Muscle layer of colon (tissue), 2 donors: ENCODE data around the gene DHRS7B.
"Not testable (repeated sequence)": the region's sequence is repeated elsewhere in the genome, so short reads cannot be mapped to it uniquely, and the experiment has no call there.

Experiments
- H3K27ac ChIP-seq: one replicate; pipeline ENCODE4 v1.7.0; 2013; ENCODE audit warnings: low read depth, mild to moderate bottlenecking, low read length, moderate library complexity
- H3K27me3 ChIP-seq, 2 donors: one replicate each; pipeline ENCODE4 v1.7.0; 2013; ENCODE audit warnings: low read length in 2 of 2, mild to moderate bottlenecking in 2 of 2; ENCODE audit not compliant: insufficient read depth in 2 of 2, control insufficient read depth in 1 of 2
- H3K36me3 ChIP-seq: one replicate; pipeline ENCODE4 v1.7.0; 2013; ENCODE audit warnings: mild to moderate bottlenecking, low read length; ENCODE audit not compliant: insufficient read depth
- H3K4me1 ChIP-seq: one replicate; pipeline ENCODE4 v1.7.0; 2013; ENCODE audit warnings: mild to moderate bottlenecking, low read length; ENCODE audit not compliant: insufficient read depth
- H3K4me3 ChIP-seq, 2 donors: one replicate each; pipeline ENCODE4 v1.7.0; 2013; ENCODE audit warnings: low read length in 2 of 2, low read depth in 1 of 2, mild to moderate bottlenecking in 1 of 2, moderate library complexity in 1 of 2
- H3K9ac ChIP-seq: one replicate; pipeline ENCODE4 v1.7.0; 2013; ENCODE audit warnings: low read length
- H3K9me3 ChIP-seq: one replicate; pipeline ENCODE4 v1.7.0; 2013; ENCODE audit warnings: mild to moderate bottlenecking, low read length
- donor health status: abdominal sarcoma.
- donor health status: Adenocarcinoma of cecum.

DHRS7B gene

GRCh38 chr17:21214015-21214776 is 87.4 kb downstream of the DHRS7B start, which contains the start of gene TMEM11:
Gene TMEM11, minus strand, starts transcription at chr17:21214161. Its CDS starts 9 bp downstream, at chr17:21214152.
- Histone ChIP-seq H3K9ac (peak within 1 kb of the TSS; percentile 83), H3K4me1 (peaks cover 43% of the 10 kb centered on the region)

GRCh38 chr17:21214777-21215541 is 88.2 kb downstream of the DHRS7B start:
- no peaks in the 10 kb centered on the region for H3K27me3 ChIP-seq
- peaks cover 12% of the 10 kb centered on the region for H3K36me3 ChIP-seq
- peak overlapping the region; percentile 84 for H3K27ac ChIP-seq
- H3K9me3 ChIP-seq, result no peaks in the 10 kb centered on the region
- H3K4me1 ChIP-seq, result peaks cover 43% of the 10 kb centered on the region
- peak overlapping the region; percentile 81 to 99 for H3K4me3 ChIP-seq
- H3K9ac ChIP-seq, result peak overlapping the region; percentile 83

More at GRCh38 chr17:21214015-21214776, 87.4 kb downstream of the DHRS7B start, which contains the start of gene TMEM11:
- Histone ChIP-seq H3K36me3 (peaks cover 19% of the 10 kb centered on the region), H3K4me3 (peak within 1 kb of the TSS; percentile 81 to 99), H3K27me3 (no peaks in the 10 kb centered on the region), H3K27ac (peak within 1 kb of the TSS; percentile 84), H3K9me3 (no peaks in the 10 kb centered on the region)

DNA sequence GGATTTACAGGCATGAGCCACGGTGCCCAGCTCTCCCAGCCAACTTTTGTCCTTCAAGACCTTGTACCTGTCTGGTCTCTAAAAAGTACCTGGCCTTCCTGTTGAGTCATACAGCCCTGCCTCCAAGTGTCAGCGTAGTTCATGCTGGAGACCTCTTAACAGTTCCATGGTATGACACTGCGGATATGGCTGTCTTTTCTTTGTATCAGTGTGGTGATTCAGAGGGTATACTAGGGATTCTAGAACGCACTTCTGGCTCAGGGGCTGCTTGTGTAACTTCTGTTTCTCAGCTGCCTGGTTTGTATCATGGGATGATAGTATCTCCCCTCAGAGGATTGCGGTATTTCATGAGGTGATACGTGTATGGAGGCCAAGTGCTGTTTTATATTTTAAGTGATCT is 89.2 kb downstream of the DHRS7B start:
- no peak overlapping the region for H3K27ac ChIP-seq

DNA sequence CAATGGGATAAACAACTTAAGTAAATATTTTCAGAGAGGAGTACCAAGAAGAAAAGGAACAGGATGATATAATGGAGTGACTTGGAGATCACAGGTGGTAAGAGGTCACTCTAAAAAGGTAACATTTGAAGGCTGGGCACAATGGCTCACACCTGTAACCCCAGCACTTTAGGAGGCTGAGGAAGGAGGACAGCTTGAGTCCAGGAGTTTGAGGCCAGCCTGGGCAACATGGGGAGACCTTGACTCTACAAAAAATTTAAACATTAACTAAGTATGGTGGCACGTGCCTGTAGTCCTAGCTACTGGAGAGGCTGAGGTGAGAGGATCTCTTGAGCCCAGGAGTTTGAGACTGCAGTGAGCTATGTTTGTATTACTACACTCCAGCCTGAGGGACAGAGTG is 90.6 kb downstream of the DHRS7B start:
- Histone ChIP-seq H3K27me3 (no peaks in the 10 kb centered on the region), H3K4me1 (peaks cover 21% of the 10 kb centered on the region), H3K9ac (no peak overlapping the region), H3K4me3 (no peak overlapping the region), H3K9me3 (no peaks in the 10 kb centered on the region), H3K36me3 (no peaks in the 10 kb centered on the region), H3K27ac (no peak overlapping the region)

More for the DNA sequence above, 89.2 kb downstream of the DHRS7B start:
- peaks cover 35% of the 10 kb centered on the region for H3K4me1 ChIP-seq
- no peaks in the 10 kb centered on the region for H3K9me3 ChIP-seq
- peaks cover 2% of the 10 kb centered on the region for H3K36me3 ChIP-seq
- H3K27me3 ChIP-seq, result no peaks in the 10 kb centered on the region
- no peak overlapping the region for H3K4me3 ChIP-seq
- H3K9ac ChIP-seq, result no peak overlapping the region

DNA sequence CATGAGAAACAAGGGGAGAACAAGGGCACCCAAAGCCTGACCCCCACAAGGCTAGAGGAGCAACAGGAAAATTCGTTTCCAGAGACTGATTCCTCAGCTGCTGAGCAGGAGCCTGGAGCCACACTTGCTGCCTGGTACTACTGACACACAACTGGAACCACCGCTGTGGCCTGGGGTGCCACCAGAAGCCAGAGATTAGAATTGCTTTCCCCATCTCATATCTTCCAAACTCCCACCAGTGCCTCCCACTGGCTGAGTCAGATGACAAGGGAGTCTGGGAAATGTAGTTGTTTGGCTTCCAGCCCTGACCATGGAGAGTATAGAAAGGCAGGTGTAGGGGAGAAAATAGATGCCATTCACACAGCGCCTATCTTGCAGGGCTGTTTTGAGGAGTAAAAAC is 91.3 kb downstream of the DHRS7B start:
- Histone ChIP-seq H3K36me3 (no peaks in the 10 kb centered on the region), H3K27me3 (no peaks in the 10 kb centered on the region), H3K9me3 (no peaks in the 10 kb centered on the region), H3K27ac (no peak overlapping the region), H3K9ac (no peak overlapping the region), H3K4me3 (no peak overlapping the region), H3K4me1 (peaks cover 13% of the 10 kb centered on the region)

- no peaks in the 10 kb centered on the region for H3K36me3 ChIP-seq
- H3K27me3 ChIP-seq, result no peaks in the 10 kb centered on the region
- H3K27ac ChIP-seq, result no peak overlapping the region
- H3K9me3 ChIP-seq, result no peaks in the 10 kb centered on the region
- peaks cover 12% of the 10 kb centered on the region for H3K4me1 ChIP-seq
- no peak overlapping the region for H3K4me3 ChIP-seq
- H3K9ac ChIP-seq, result no peak overlapping the region
These were observed 92.1 kb downstream of the DHRS7B start for GRCh38 chr17:21218831-21219380.

GRCh38 chr17:21223086-21223485 is 96.3 kb downstream of the DHRS7B start:
- H3K9me3 ChIP-seq, result no peaks in the 10 kb centered on the region
- no peak overlapping the region for H3K9ac ChIP-seq
- H3K4me3 ChIP-seq, result no peak overlapping the region
- H3K36me3 ChIP-seq, result no peaks in the 10 kb centered on the region
- no peaks in the 10 kb centered on the region for H3K27me3 ChIP-seq
- H3K27ac ChIP-seq, result no peak overlapping the region
- H3K4me1 ChIP-seq, result no peaks in the 10 kb centered on the region

DNA sequence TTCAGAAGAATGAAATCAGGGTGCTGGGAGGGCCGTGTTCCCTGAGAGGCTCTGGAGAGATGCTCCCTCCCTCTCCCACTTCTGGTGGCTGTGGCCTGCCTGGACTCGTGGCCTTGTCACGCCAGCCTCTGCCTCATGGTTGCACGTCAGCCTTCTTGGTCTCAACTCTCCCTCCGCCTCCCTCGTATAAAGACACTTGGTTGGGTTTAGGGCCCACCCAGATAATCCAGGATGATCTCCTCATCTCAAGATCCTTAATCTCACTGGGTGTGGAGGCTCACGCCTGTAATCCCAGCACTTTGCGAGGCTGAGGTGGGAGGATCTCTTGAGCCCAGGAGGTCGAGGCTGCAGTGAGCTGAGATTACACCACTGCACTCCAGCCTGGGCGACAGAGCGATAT is 100.5 kb downstream of the DHRS7B start:
- H3K4me1 ChIP-seq, H3K36me3 ChIP-seq, H3K27ac ChIP-seq, H3K4me3 ChIP-seq, H3K9ac ChIP-seq, H3K27me3 ChIP-seq, H3K9me3 ChIP-seq: not testable (repeated sequence)

DNA sequence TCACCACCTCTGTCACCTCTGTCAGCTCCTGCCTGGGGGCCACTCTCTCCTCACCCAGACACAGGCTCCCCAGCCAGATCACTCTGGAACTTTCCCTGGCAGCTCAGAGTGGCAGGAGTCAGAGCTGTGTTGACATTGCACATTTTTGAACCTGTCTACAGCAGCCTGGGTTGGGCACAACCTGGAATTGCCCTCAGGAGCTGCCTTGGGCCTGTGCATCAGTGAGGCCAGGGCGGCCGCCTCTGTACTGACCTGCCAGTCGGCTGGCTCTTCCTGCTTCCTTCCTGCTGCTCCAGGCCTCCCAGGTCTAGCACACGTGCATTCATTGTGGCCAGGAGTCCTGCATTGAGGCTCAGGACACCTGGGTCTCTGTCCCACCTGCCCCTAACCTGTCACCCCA is 101.3 kb downstream of the DHRS7B start:
- Histone ChIP-seq H3K27ac (no peak overlapping the region), H3K27me3 (no peaks in the 10 kb centered on the region), H3K9ac (no peak overlapping the region), H3K4me3 (no peak overlapping the region), H3K9me3 (no peaks in the 10 kb centered on the region), H3K36me3 (no peaks in the 10 kb centered on the region), H3K4me1 (no peaks in the 10 kb centered on the region)

GRCh38 chr17:21228845-21229244 is 102.1 kb downstream of the DHRS7B start:
- Histone ChIP-seq H3K27ac (no peak overlapping the region), H3K27me3 (no peaks in the 10 kb centered on the region), H3K4me1 (no peaks in the 10 kb centered on the region), H3K36me3 (no peaks in the 10 kb centered on the region), H3K9ac (no peak overlapping the region), H3K4me3 (no peak overlapping the region), H3K9me3 (no peaks in the 10 kb centered on the region)

DNA sequence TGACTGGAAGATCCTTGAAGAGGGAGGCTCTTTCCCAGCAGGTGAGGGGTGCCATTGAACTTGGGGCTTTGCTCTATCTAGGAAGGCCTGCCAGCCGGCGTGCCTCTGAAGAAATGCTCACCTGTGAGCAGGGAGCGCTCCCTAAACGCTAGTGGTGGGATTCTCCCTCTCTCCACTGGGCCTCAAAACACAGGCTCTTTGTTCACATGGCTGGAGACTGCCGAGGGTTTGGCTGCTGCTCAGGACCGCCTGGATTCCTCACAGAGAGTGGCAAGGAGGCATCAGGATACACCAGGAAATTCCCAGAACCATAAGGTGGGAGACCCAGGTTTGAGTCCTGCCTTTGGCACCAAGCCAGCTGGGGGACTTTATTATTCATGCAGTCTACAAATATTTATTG is 104.8 kb downstream of the DHRS7B start:
- Histone ChIP-seq H3K36me3 (no peaks in the 10 kb centered on the region), H3K9ac (no peak overlapping the region), H3K27ac (no peak overlapping the region), H3K4me1 (no peaks in the 10 kb centered on the region), H3K4me3 (no peak overlapping the region), H3K9me3 (no peaks in the 10 kb centered on the region), H3K27me3 (no peaks in the 10 kb centered on the region)
